ENCODE measurements around the gene DEF6. TPM values are rescaled to one million over a fixed set of nuclear protein-coding genes. Genes with fewer than 3 reads are reported as not detected.
A peak's percentile ranks its signal among the peaks of the same experiment; 100 is the strongest.
"Not testable (repeated sequence)": the region's sequence is repeated elsewhere in the genome, so short reads cannot be mapped to it uniquely, and the experiment has no call there.

The DEF6 gene
- total RNA-seq, 1 experiment from 2014 or later: 0.06 TPM

DNA sequence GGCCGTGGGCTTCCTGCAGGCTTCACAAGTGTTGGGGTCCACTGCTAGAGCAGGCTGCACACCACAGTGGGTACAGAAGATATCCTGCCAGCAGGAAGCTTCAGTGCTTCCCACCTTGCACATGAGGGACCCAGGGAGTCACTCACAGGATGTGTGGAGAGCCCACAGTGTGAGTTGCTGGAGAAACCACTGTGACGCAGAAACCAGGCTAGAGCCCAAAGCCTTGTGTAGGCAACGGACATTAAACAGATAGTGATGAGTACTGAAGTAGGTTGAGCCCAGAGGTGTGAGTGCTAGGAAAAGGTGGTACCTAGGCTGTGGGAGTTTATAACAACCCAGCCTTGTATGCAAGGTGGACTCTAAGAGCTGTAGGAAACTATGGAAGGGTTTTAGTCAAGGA lies 18.9 kb upstream of the DEF6 start:
- no peak for DNase-seq (ENCODE audit: low read depth)

DNA sequence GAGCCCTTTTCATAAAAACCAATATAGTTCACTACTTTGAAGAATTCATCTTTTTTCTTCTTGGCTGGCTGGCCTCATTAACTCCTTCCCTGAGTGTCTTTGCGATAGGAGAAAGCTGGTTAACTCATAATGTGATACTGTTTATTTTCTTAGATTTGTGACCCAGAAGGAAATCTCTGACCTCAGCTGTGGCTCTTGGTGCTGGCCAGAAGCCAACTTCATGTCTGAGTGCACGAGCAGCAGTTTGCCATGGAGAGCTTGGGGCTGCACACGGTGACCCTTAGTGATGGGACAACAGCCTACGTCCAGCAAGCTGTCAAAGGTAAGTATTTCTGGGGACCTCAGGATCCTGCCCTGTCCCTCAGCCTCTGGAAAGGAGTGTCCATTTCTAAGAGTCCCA lies 16.7 kb upstream of the DEF6 start:
- DNase-seq (ENCODE audit: low read depth): no peak

DNA sequence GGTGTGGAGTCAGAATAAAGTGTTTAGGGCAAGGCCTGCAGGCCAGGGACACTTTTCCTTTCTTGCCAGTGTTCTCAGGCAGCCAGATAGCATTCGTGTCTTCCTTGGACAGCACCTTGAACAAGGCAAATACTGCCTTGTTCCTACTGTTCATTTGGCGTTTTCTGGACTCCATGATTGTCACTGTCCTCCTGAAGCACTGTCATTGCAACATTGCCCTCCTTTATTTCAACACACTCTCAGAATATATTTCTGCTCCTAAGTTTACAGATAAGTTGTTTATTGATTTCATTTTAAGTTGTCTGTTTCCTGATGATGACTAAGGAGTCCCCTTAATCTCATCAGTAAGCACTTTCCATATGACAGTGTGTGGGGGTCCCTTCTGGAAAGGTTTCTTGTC lies 15.1 kb upstream of the DEF6 start:
- DNase-seq (ENCODE audit: low read depth): no peak

DNA sequence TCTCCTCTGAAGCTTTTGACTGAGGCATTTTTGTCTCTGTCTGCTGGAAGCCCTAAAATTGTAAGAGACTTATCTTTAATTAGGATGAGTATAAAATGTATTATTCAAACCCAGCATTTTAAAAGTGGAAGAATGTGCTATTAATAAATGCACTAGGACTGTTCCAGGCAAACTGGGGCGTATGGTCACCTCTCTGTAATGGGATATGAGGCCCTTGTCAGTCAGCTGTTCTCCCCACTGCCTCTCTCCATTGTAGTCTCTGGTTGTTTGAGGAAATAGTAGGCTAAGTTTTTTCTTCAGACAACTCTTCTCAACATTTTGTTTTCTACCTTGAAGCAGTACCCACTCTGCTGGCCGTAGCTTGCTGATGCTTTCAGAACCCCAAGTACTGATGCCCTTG lies 14.3 kb upstream of the DEF6 start:
- no peak for DNase-seq (ENCODE audit: low read depth)

- peak; percentile 43 for DNase-seq (ENCODE audit: low read depth)
Measured at GRCh38 chr6:35287671-35288396, 9.8 kb upstream of the DEF6 start.

DNA sequence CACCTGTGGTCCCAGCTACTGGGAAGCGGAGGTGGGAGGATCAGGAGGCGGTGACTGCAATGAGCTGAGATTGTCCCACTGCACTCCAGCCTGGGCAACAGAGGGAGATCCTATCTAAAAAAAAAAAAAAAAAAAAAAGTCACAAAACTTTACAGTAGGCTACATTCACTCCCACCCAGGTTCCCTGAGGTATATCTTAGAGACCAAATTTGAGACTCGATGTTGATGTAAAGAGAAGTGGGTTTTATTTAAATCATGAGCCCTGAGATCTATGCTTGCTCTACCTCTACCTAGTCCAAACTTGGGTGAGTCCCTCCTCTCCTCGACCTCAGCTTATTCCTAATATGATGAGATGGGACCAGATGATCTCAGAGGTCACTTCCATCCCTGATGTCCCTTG lies 8.8 kb upstream of the DEF6 start:
- no peak for DNase-seq (ENCODE audit: low read depth)

- DNase-seq (ENCODE audit: low read depth): no peak
Measured at GRCh38 chr6:35291491-35291890, 6.1 kb upstream of the DEF6 start.

DNA sequence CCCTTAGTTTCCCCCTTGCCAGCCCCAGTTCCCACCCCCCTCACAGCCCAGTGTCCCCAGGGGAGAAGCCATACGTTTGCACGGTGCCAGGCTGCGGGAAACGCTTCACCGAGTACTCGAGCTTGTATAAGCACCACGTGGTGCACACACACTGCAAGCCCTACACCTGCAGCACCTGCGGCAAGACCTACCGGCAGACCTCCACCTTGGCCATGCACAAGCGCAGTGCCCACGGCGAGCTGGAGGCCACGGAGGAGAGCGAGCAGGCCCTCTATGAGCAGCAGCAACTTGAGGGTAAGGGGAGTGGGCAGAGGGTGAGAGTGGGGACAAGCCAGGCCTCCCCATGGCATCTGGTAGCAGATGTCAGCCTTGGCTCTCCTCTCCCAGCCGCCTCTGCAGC lies 5.1 kb upstream of the DEF6 start:
- DNase-seq (ENCODE audit: low read depth): no peak

DNA sequence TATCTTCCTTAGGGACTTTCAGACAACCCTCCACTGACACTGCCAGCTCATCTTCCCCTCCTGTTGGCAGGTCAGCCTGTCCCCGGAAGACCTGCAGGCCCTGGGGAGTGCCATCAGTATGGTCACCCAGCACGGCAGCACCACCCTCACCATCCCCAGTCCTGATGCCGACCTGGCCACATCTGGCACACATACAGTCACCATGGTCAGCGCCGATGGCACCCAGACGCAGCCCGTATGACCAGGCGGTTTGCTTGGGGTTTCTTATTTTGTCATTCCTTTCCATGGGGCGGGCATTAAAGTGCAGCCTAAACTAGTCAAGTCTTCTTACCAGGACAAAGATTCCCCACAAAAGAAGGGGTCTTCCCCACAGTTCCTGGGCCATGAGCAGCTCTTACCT lies 3.9 kb upstream of the DEF6 start:
- DNase-seq (ENCODE audit: low read depth): no peak

- DNase-seq (ENCODE audit: low read depth): peak; percentile 9
Measured at GRCh38 chr6:35294308-35294945, 3.2 kb upstream of the DEF6 start.

DNA sequence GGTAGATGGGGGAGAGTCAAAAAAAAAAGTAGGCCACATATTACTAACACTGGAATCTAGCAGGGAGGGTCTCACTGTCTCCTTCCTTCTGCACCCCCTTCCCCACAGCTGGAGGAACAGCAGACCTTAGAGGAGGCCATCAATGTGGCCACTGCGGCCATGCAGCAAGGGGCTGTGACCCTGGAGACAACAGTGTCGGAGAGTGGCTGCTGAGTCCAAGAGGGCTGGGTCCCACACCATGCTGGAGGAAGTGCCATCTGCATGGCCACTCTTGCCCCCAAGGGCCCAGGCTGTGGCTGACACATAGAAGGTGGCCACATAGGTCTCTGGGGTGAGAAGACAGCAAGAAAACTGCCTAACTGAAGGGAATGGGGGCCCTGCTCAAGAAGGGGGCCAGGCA lies 2.6 kb upstream of the DEF6 start:
- no peak for DNase-seq (ENCODE audit: low read depth)

- no peak for DNase-seq (ENCODE audit: low read depth)
Measured at GRCh38 chr6:35295521-35296315, 1.9 kb upstream of the DEF6 start.

DNA sequence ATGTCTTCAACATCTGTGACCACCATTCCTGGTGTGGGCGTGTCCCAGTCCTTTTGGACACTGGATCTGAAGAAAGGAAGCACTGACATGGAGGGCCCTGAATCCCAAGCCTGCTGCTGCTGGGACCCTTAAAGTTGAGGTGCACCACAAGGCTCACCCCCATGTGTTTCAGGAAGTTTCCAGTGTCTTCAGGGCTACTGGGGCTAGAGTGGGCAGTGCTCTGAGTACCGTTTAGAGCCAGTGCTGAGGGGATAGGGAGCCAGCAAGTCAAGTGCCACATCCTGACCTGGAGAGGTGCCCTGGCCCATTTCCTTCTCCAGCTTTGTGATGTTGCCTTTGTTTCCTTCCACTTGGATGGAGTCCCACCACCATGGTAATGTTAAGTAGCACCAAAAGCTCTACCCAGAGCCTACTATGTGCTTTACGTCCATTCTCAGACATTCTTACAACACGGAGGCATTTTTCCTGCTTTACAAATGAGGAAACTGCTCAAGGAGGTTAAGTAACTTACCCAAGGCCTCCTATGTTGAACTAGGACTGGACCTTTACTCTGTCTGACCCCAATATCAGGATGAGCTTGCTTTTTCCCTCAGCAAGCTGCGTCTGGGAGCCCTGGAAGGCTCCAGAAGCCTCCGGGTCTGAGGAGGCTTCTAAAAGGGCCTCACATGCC lies 552 bp upstream of the DEF6 start:
- DNase-seq (ENCODE audit: low read depth): no peak

GRCh38 chr6:35298625-35299140 lies 1.1 kb downstream of the DEF6 start:
- DNase-seq (ENCODE audit: low read depth): no peak

DNA sequence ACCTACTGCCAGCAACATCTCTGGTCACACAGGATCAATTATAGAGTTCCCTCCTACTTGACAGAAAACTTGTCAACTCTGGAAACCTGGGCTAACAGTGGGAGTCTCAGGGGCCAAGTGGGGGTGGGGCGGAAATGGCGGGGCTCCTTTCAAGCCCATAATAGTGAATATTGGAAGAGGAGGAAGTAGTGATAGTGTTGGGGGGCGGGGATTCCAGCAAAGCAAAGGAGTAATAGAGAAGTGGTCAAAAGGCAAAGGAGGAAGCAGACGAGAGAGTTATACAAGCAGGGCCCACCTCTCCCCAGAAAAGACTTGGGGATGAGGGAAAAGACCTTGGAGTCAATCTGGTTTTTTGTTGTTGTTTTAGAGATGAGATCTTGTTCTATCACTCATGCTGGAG lies 2.1 kb downstream of the DEF6 start:
- DNase-seq (ENCODE audit: low read depth): no peak

GRCh38 chr6:35300848-35301247 lies 3.2 kb downstream of the DEF6 start:
- DNase-seq (ENCODE audit: low read depth): no peak

DNA sequence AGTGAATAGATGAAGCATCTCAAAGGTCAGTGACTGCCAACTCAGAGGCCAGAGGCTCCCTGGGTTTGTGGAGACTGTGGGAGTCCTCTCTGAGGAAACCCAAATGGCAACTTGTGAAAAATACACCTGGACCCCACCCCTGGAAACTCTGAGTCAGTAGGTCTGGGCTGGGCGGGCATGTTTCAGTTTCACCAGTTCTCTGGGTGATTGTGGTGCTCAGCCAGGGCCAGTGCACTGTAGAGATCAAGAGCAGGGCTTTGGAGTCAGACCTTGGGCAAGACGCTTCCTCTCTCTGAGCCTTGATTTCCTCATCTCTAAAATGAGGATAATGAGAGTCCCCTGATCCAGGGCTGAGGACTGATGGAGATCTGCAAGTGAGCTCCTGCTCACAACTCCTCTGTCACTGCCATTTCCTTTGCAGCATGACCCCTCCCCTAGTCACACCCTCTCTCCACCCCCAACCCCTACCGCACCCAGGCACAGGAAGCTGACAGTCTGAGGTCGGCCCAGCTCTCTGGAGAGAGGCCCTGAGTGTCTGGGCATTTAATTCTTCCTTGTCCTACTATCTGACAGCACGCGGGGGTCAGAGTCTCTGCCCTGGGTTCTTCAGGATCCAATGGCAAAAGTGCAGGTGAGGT lies 5.1 kb downstream of the DEF6 start:
- DNase-seq (ENCODE audit: low read depth): no peak

DNA sequence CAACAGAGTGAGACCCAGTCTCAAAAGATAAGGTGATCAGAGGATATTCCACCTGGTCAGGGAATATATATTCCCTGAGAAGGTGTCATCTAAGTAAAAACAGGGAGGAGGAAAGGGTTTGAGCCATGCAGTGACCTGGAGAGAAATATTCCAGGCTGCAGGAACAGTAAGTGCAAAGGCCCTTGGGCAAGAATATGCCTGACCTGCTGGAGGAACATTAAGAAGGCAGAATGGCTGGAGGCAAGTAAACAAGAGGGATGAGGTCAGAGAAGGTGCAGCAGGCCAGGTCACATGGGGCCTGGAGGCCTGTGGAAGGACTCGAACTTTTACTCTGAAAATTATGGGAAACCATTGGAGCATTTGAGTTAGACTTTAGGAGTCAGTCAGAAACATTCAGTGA lies 6.7 kb downstream of the DEF6 start:
- DNase-seq (ENCODE audit: low read depth): no peak

- DNase-seq (ENCODE audit: low read depth): no peak
Measured at GRCh38 chr6:35305117-35305516, 7.5 kb downstream of the DEF6 start.

GRCh38 chr6:35307138-35307537 lies 9.5 kb downstream of the DEF6 start:
- not testable (repeated sequence) for DNase-seq (ENCODE audit: low read depth)

DNA sequence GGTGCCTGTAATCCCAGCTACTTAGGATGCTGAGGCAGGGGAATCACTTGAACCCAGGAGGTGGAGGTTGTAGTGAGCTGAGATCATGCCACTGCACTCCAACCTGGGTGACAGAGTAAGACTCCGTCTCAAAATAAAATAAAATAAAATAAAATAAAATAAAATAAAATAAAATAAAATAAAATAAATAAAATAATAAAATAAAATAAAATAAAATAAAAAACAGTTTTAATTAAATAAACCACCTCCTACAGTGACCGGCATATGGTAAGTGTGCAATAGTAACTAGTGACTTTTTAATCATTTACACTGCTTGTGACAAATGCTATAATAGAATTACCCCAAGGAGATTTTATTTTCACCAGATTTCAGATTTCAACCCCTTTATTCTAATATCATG lies 10.9 kb downstream of the DEF6 start:
- DNase-seq (ENCODE audit: low read depth): not testable (repeated sequence)

Measured in LHCN-M2 (cell line).